HG02852 (cell line): ENCODE data around the gene CAPS.
"Not testable (repeated sequence)": the region's sequence is repeated elsewhere in the genome, so short reads cannot be mapped to it uniquely, and the experiment has no call there.

Source experiments
- ATAC-seq: cut with Tn5 transposase; IDR thresholded peaks from one replicate; pipeline ENCODE4 v1.9.1; 2021; ENCODE audit warnings: mild to moderate bottlenecking, moderate library complexity; ENCODE audit not compliant: unreplicated experiment

The CAPS gene

DNA sequence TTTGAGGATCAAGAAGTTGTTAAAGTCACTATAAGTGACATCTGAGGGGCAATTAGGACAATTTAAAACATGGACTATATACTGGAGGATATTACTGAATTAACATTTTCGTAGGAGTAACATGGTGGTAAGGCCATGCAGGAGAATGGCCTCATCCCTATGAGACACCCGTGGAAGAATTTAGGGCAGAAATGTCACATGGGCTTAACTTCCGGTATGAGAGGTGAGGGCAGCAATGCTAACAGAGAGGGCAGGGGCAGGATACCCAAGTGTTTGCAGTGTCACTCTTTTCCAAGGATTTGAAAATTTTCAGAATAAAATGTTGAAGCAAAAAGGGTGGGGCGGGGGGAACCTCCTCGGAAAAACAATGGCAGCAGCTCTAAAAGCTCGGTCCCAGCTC is 40.2 kb downstream of the CAPS start:
- no peak for ATAC-seq

DNA sequence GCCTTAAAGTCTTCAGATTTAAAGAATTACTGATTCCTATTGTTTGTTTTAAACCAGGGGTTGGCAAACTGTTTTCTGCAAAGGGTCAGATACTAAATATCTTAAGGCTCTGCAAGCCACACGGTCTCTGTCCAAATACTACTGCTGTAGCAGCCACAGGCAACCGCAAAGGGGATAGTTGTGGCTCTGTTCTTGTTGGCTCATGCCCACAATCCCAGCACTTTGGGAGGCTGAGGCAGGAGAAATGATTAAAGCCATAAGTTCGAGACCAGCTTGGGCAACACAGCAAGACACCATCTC is 41.5 kb downstream of the CAPS start:
- no peak for ATAC-seq

DNA sequence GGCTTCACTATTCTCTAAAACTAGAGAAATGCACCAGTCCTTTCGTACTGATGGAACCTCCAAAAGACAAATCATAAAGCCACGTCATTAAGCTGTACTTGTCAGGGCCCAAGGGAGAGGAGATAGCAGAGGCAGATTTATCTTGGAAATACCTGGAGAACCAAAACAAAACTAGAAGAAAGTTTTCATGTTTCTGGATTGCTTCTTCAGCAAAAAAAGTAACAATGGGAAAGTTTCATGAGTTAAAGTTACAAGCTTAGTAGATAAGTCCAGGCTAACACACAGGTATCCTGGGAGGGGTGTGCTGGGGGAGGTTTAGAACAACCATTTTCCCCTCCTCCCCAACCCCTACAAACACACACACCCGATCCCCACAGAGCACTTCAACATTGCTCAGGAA is 42.3 kb downstream of the CAPS start:
- no peak for ATAC-seq

DNA sequence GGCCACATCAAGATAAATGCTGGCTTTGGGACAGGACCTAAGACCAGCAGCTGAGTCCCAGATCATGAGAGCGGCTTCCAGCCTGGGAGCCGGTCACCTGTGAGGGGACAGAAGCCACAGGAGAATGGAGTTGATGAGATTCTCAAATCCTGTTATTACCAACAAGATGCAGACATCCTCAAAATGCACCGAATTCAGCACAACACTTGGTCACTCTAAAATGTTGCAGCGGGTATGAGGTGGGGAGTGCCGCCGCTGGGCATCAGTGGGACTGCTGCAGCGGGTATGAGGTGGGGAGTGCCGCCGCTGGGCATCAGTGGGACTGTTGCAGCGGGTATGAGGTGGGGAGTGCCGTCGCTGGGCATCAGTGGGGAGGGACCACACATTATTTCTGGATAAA is 42.7 kb downstream of the CAPS start:
- no peak for ATAC-seq

DNA sequence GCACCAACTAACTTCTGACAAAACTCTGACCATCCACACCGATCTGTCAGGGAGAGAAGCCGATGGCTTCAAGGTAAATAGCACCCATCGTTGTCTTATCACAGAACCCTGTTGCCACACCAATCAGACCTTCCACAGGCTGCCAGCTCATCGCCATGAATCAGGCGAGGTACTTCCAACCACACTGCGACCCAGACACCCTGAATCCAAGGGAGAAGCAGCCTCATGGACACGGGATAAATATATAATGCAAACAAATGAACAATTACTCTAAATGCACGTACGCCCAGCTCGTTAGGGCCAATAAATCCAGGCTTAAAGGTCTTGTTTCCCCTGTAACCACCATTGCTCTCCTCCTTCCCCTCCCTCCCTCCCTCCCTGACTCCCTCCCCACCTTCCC is 43.1 kb downstream of the CAPS start:
- ATAC-seq = no peak

DNA sequence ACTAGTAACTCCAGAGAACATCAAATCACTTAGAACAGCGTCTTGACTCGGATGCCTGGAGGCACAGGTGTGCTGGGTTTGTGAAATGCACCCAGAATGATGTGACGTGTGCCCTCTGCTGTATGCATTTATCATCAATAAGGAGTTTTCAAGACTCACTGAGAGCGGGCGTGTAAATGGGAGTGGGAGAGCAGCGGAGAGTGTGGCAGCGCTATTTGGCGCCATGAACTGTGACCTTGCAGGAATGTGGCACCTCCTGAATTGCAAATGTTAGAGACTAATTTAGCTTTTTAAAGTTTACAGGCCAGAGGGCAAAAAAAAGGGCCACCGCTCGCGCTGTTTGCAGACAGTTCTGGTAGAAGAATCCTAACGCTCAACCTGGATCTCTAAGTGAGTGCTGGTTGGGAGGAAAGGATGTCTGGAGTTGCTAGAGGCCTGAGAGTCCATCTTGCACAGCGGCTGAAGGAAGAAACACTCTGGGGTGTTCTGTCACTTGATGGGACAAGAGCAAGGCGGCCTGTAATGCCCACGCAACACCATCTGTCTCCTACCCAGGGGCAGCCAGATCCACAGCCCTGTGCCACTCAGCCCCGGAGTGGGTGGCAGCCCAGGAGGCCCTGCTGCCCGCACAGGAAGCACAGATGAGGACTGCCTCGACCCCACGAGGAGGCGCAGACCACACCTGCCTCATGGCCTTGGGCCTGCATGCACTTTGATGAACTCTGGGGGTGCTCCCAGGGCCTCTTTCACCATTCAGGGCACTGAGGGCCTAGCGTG is 44.2 kb downstream of the CAPS start:
- no peak for ATAC-seq

DNA sequence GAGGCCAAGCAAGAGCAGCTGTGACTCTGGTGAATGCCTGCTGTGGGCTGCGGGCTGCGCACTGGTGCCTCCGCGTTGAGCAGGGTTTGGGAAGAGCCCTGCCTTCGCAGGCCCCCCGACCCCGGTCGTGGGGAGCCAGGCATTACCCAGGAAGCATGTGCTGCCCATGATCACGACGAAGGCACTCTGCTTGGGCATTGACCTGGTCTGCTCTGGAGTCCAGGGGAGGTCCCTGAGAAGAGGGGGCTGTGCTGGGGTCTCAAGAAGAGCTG is 44.7 kb downstream of the CAPS start:
- no peak for ATAC-seq

DNA sequence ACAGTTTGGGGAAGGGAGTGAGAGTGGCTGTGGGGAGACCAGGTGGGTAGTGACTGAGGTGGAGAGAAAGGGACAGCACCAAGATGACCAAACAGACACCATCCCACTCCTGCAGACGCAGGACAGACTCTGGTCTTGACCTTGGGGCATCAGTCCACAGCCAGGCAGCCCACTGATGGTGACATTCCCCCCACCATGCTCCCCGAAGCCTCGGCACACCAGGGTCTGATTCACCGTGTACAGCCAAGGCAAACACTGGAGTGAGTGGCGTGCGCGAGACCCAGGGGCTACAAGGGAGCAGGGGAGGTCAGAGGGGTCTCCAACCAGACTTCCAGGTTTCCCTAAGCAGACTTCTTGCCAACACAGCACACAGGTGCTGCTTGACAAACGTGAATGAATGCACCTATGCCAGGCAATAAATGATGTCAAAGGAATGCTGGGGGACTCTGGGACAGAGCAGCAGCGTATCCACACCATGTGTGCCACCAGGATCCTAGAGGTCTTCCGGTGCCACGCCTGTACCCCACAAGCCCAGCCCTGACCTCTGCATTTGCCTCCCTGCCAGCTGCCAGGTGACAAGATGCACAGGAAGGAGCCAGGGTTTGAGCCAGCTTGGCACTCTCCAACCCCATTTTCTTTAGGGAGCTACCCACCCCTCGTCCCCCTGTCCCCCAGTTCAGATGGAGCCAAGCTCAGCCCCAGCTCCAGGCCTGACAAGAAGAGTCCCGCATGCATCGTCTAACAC is 45.4 kb downstream of the CAPS start:
- ATAC-seq = no peak

DNA sequence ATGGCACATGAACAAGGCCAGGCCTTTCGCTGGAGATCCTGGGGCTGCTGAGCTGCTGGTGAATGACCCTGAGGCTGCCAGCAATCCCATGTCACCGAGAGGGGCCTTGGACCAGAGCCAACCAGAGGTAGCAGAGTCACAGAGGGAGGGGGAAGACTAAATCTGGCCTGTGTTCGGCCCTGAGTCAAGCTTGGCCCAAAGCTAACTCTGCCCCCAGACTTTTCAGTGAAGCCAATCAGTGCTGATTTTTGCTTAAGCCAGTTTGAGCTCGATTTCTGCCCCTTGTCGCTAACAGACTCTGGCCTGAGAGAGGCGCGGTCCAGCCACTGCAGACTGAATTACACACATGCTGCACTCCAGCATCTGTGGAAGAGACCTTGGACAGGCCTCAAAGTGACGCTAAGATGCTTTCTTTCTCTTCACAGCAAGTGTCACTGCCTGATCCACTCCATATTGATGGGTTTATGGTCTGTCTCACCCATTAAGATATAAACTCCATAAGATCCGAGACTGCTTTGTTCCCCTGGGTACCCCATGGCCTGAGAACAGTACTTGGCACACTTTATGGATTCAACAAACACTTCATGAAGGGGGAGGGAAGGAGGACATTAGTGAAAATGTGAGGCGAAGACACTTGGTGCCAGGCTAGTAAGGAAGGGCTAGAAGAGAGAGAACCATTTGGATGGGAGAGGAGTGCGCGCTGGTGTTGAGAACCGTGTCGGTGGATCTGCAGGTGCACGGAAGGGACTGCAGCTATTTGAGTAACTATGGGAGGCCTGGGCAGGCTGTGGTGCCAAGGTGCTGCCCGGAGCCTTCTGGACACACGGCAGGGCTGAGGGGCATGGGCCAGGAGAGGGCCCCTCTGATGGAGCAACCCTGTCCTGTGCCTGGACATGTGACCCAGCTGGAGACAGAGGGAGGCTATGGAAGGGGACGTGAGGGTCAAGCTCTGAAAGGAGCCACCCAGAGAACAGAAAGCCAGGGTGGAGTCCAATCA is 46.2 kb downstream of the CAPS start:
- ATAC-seq = no peak

DNA sequence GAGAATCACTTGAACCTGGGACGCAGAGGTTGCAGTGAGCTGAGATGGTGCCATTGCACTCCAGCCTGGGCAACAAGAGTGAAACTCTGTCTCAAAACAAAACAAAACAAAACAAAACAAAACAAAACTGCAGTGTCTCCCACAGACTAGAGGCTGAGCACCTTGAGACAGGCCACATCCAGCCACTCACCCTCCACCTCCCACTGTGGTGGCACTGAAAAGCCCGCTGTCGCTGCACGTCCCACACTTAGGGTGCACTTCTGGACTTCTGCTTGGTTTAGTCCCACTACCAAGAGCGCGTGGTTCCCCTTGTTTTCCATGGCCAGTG is 47.6 kb downstream of the CAPS start:
- not testable (repeated sequence) for ATAC-seq

DNA sequence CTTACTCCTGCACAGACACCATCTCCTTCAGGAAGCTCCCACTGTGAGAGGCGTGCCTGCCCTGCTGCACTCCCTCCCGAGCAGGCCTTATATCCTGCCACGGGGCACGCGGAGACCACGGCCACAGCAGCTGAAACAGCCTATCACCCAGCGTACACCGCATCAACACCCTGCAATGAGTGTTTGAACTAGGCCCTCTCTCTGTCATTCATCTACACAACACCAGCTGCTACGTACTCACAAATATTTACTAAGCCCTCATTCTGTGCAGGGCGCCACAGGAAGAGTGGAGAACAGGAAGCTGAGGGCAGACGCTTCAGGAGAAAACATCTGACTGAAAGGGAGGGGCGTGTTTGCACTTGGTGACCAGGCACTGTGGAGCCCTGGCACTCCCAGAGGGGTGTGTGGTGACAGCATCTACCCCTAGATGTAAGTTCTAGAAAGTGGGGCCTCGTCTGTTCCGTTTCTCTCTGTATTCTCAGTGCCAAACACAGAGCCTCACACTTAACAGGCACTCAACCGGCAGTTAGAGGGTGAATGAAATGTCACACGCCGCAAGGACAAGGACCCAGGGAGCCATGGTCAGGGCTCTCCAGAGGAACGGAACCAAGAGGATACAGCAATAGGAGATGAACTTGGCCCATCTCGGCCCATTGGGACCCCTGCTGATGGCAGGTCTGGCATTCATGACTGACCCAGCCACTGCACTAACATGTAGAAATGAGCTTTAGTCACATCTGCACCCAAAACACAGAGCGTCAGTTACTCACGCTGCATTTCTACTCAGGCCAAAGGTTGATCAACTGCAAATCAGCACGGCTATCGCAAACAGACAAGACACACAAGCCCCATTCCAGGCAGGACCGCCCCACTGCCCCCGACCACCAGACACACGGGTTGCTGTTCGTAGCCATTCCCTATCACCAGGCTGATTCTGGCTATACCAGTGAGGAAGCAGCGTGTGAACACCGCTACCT is 48.2 kb downstream of the CAPS start:
- ATAC-seq = no peak

DNA sequence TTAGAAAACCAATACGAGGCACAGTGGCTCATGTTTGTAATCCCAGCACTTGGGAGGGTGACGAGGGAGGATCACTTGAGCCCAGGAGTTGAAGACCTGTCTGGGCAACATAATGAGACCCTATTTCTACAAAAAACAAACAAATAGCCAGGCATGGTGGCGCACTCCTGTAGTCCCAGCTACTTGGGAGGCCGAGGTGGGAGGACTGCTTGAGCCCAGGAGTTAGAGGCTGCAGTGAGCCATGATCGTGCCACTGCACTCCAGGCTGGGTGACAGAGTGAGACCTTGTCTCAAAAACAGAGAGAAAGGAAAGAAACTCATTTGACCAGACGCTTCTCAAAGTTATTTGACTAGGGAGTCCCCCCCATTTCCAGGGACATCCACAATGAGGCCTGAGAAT is 49.2 kb downstream of the CAPS start:
- ATAC-seq = not testable (repeated sequence)

DNA sequence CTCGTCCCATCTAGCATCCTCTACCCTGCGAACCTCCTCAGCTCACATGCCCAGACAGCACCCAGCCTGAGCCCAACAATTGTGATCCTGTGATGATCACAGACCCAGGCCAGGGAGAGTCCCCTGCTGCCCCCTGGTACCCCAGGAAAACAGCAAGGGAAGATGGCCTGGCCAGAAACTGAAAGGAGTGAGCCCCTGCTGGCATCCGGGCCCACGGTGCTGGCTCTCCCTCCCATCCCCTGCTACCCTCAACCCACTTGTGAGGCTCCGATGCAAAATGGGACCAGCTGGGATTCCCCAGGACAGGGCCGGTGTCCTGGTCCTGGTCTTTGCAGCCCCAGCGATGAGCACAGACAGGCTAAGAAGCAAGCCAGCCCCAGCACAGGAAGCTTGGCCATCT is 49.8 kb downstream of the CAPS start:
- no peak for ATAC-seq

DNA sequence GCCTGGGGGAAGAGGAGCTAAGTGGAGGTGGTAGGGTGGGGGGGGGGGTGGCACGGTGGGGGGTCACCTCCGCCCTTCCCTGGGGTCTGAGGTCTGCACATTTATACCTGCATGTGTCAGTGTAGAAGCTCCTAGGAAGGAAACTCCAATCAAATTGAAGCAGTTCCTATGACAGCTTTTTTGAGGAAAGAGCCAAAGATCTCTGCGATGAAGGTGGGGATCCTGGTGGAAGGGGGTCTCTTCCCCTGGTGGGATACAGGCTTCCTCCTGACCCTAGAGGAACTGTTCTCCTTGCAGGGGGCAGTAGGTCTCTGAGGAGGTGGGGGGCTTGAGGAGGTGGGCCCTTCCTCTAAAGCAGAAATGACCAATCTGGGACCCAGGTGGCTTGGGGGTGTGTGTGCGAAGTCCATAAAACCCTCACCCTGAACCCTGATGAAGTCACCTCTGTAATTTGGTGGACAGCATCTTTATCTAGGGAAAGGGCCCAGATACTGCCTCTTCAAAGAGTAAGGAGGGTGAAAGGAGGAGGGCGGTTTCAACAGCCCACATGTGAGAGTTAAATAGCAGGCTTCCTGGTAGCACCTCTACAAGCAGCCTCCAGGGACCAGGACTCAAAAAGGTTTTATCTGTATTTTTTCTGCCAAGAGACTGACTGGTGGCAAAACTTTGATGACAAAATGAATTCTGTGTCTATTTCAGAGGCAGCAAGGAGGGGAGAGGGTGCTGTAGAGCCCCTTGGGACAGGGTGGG is 50.9 kb downstream of the CAPS start:
- ATAC-seq = no peak
